Stimulated activated CD8-positive, alpha-beta memory T cell treated with anti-CD3 and anti-CD28 coated beads, Interleukin-7, amount 100 ng/mL, for 48 hours (primary cell): ENCODE data around the gene PSAPL1.

Source experiments
- DNase-seq, 2 donors: peaks; one replicate each; pipeline ENCODE4 v3.0.0-alpha.2; 2020; ENCODE audit warnings: low read depth in 1 of 2; ENCODE audit errors: extremely low read depth in 1 of 2

Gene PSAPL1

DNA sequence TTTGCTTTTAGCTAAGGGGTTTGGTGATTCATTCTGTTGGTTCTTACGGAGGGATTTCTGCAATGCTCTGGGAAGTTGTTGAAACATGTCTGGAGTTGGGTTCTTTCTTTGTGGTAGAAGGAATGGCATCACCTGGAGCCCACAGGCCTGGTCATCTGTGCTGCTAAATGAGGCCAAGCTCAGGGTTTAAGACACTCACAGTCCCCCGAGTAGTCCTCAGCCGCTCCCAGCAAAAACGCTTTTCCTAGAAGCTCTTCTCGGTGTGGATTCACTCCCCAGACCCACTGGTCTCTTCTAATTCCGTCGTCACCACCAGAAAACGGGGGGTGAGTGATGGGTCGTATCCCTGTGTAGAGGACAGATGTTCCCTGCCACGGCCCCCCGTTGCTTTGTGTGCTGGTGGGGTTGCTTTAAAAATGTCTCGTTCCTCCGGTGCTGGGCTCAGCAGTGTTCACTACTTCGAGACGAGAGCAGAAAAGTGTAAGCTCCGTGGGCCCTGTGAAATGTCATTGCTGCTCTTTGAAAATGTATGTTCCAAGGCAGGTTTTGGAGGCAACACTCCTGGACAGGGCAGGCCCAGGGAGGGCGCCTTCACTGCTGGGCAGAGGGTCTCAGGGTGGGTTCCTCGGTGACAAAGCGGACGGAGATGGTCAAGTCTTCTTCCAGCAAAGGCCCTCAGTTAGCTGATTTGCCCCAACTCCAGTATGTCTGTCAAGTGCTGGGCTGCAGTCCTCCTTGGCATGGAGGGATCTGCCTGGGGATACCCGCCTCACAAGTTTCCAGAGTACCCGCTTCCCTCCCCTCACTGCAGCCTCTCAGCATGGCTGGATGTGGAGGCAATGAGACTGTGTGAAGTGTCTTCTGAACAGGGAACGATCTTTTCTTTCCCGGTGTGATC lies 37.3 kb downstream of the PSAPL1 start:
- DNase-seq: no peak

GRCh38 chr4:7396186-7396910 lies 38.4 kb downstream of the PSAPL1 start:
- no peak for DNase-seq

DNA sequence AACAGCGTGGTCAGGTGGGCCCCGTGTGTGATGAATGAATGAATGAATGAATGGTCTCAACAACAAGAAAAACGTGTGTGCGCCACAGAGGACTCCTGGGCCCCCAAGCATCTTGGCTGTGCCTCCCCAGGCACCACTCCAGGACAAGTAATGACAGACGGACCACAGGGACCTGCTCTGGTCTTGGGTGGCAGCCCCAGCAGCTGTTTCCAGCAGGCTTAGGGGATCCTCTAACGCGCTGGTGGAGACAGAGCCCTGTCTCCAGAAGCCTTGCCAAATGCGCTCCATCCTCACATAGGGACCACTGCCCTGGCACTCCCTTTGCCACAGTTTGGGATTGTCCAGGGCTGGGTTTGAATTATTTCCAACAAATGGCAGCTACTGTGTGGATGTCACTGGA lies 39.1 kb downstream of the PSAPL1 start:
- no peak for DNase-seq

DNA sequence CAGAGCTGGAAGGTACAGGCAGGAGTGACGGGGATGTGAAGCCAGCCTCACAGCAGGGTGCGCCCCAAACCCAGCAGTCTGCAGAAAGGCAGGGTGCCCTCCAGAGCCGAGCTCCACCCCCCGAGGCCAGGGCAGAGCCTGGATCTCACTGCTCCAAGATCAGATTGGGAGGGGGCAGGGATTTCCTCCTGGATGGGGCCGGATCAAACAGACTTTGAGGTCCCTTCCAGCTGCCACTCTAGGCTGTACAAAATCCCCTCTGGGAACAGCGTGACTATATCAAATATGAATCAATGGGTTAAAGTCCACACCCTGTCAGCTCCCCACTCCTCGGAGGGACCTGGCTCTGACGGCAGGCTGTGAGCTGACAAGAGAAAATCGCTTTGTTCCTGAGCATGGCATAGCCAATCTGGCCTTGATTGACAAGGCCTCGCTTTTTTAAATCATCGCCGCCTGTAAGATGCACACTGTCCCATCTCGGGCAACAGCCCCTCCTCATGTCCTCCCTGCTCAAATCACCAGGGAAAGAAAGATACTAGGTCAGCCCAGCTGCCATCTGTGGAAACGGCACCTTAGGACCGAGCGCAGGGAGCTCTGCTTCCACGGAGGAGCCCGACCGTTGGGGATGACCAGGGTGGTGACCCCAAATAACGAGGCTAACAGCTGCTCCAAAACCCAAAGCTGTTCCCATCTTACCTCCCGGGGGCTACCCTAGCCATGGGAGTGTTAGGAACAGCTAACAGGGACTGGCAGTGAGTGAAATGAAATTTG lies 39.9 kb downstream of the PSAPL1 start:
- DNase-seq: no peak

DNA sequence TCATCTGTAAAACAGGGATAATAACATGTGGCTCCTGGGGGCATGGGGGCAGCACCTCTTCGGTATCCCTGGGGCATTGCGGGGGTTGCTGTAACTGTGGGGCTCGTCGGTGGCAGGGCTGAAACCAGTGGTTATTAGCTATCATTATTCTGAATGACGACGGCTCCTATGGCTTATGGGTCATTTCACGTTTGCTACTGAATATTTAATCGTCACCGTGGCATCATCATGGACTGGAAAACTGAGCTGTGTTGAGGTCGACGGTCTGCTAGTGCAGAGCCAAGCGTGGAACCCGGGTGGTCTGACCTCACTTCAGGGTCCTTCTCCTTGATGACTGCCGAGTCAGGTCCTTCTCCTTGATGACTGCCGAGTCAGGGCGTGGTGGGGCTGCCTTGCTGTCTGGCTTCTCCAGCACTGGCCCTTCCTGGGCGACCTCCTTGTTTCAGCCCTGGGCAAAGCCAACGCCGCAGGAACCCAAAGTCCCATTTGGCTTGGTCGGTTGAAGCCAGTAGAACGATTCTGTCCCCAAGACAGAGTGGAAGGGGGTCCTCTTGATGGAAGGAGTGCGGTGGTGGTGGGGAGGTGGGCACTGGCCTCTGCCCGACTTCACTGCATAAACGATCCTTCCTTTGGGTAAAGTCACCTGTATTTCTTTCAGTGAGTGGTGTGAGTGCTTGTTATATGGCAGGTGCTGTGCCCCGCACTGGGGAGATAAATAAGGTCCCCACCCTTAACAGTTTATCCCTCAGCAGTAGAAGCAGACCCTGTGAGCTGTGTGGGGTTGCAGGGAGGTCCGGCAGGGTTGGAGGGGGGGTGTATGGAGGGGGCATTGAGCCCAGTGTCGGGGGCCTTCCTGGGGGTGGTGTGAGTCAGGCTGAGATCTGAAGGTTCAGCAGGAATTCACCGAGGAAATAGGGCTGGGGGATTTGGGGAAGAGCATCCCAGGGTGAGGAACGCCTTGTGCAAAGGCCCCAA lies 40.8 kb downstream of the PSAPL1 start:
- DNase-seq: no peak

- no peak for DNase-seq
These were observed 42.0 kb downstream of the PSAPL1 start for GRCh38 chr4:7392438-7393421.

DNA sequence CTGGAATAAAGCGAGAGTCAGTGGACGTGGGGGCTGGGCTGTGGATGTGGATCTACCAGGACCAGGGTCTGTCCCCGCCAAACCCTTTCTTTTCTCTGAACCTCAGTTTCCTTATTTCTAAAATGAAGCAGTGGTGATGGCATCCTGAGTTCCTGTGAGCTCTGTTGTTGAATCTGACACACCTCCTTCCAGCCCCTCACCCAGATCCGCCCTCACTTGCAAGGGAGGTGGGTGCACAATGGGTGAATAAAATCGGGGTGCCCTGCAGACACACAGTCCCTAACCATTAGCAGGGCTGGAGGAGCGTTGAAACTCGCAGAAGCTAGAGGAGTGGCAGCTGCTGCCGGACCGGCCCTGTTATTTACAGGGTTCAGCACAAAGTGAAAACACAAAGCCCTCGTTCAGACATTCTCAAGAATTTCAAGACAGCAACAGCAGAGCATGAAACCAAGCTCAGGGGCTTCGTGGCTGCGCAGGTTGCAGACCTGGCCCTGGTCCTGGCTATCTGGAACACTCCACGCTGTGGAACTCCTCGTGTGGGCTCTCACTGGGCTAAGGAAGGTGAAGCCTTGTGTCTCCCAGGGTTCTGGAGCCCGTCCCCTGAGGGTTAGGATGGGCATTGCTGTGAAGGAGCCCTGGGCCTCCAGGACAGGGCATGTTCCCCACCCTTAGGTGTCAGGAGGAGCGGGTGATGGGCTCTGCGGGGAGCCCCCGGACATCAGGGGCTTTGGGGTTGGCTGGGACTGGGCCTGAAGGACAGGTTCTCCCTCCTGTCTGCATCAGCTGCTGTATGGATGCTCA lies 42.9 kb downstream of the PSAPL1 start:
- DNase-seq: no peak

GRCh38 chr4:7390906-7391636 lies 43.7 kb downstream of the PSAPL1 start:
- DNase-seq: no peak

DNA sequence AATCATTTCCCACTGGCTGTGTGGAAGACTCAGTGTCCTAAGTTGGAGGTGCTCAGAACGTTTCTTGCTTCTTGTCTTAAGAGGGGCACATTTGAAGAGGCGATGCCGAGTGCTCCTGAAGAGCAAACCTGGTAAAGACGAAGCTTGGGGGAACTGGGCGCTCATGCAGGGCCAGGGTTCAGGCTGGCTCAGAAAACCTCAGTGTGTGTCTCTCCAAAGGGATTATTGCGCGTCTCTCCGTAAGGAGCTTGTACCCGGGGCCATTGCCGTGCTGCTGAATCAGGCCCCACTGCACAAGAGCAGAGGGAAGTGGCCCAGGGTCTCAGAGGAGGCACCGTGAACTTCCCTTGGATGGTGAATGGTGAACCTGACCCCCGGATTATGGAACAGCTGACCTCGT lies 44.4 kb downstream of the PSAPL1 start:
- DNase-seq: no peak

DNA sequence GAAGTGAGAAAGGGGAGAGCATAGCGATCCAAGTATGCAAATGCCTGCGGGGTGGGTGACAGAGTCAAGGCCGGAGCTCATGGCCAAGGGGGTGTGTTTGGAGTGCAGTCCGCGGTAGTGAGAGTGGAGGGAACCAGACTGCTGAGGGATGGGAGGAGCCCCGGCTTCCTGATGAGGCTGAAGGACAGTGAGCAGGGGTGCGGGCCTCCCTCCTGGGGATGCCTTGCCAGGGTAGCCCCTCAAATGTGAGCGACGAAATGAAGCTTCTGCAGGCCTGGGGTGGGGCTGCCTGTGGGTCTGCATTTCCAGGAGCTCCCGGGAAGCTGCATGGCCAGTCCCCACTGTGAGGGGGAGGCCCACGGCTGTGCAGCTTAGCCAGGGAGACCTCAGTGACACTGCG lies 45.0 kb downstream of the PSAPL1 start:
- DNase-seq: no peak

GRCh38 chr4:7389101-7389701 lies 45.5 kb downstream of the PSAPL1 start:
- no peak for DNase-seq

GRCh38 chr4:7388627-7389026 lies 46.1 kb downstream of the PSAPL1 start:
- no peak for DNase-seq

DNA sequence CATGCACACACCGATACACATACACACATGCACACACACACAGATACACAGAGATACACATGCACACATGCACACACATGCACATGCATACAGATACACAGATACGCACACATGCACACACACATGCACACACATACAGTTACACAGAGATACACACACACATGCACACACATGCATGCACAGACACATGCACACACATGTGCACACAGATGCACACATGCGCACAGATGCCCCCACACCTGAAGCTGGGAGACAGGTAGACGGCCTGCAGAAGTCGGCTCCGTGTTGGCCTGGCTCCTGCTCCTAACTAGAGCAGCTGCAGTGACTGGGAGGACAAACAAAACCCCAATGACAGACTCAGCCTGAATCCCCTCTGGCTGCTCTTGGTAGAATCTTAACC lies 46.8 kb downstream of the PSAPL1 start:
- no peak for DNase-seq

DNA sequence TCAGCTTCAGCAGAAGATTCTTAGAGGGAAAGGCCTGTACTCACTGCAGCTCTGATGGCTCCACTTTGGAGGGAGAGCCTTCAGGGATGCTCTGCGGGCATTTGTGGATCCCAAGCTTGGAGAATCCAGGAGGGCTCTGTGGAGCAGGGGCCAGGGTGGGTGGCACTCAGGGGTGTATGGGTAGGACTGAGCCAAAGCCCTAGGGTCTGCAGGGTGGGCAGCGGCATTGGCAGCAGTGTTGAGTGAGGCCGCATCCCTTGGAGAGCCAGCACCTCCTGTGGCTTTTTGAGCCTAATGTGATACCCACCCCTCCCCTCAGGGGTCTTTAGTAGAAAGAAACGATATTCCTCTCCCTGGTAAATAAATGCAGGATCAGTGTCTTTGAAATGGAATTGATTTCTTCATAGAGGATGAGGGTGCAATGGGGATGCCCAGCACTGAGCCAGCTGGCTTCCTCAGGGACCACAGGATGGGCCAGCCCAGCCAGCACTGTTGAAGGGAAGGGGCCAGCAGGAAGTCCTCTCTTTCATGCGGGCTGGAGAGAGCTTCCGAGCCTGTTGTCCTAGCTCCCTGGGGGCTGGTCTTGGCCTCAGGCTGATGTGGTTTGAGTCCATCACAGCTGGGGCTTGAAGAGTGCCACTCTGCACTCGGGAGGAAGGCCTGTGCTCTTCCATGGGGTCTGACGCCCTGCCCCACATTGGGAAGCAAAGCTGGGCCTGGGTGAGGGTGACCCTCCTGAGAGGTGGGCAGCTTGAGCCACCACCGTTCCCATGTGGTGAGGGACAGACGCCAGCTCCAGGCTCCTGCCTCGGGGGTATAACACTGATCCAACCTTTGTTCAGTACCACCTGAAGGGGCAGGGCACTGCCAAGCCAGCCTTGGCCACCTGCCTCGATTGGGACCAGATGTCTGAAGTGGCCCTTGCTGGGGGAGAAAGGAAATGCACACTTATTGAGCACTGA lies 49.5 kb downstream of the PSAPL1 start:
- no peak for DNase-seq

GRCh38 chr4:7384003-7384928 lies 50.5 kb downstream of the PSAPL1 start:
- no peak for DNase-seq
